HG03045 (cell line): ENCODE measurements around the gene C9orf43.
"Not testable (repeated sequence)": the region's sequence is repeated elsewhere in the genome, so short reads cannot be mapped to it uniquely, and the experiment has no call there.

Experiments used
- ATAC-seq: cut with Tn5 transposase; IDR thresholded peaks from one replicate; pipeline ENCODE4 v1.9.1; 2021; ENCODE audit warnings: mild to moderate bottlenecking, moderate library complexity; ENCODE audit not compliant: unreplicated experiment

Gene C9orf43

DNA sequence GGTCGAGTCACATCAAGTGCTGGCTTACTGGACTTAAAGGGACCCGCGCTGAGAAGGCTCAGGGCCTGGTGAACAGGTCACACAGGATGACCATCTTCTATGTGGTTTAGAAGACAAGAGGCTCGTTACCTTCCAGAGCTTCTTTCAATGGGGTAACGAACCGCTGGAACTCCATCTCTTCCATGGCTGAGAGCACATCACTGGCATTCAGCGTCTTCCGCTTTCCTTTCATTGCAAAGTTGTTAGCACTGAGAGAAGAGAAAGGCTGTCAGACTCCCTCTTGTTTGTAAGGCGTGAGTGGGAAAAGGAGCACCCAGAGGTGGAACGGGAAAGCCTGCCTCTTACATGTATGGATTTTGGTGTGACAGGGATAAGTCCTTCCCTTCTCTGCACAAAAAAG is 1.1 kb upstream of the C9orf43 start:
- no peak for ATAC-seq

DNA sequence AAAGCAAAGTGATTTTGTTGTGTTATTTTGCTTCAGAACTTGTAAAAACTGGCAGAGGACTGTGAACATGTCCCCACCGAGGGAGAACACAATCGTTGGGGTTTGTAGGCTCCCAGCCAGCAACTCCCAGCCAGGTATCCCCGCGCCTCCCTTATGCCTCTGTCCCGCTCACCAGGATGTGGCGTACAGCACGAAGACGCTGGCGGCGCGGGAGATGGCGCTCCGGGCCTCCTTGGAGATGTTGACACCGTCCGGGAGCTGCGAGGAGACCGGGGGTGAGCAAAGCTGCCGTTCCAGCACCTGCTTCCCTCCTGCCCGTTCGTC is 702 bp upstream of the C9orf43 start:
- peak; percentile 4 for ATAC-seq

DNA sequence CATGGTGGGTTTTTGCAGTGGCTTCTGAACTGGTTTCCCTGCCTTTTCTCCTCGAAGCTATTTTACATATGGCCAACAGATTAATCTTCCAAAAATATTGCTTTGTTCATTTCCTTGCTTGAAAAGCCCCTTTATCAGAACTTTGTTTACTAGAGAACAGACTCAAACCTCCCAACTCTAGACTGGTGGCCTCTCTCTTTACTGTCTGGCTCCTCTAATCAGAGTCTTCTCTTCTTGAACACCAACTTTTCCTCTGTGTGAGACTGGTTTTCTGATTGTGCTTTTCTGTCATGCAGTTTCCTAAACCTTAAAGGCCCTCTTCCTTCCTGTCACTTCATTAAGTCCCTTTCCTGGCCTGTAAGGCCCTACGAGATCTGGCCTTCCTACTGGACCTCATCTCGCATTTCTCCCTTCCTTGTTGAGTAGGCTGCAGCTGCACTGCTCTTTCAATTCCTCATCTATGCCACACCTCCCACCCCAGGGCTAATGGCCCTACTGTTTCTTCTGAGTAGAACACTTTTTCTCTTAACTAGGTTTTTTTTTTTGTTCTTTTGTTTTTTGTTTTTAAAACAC is 5.7 kb downstream of the C9orf43 start:
- peak; percentile 91 for ATAC-seq

DNA sequence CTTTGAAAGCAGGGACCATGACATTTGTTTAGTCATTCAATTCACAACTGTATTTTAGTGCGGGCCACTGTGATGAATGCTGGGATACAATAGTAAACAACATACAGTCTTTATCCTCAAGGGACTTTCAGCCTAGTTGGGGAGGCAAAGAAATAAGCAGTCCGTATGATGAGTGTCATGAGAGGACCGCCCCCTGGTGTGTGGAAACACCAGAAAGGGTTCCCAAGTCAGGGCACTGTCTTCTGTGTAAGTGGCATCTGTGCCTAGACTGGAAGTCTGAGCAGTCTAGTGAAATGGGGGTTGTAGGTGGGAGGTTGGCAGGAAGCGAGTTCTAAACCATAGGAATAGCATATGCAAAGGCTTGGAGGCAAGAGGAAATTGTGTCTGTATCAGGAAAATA is 6.8 kb downstream of the C9orf43 start:
- ATAC-seq, result no peak

DNA sequence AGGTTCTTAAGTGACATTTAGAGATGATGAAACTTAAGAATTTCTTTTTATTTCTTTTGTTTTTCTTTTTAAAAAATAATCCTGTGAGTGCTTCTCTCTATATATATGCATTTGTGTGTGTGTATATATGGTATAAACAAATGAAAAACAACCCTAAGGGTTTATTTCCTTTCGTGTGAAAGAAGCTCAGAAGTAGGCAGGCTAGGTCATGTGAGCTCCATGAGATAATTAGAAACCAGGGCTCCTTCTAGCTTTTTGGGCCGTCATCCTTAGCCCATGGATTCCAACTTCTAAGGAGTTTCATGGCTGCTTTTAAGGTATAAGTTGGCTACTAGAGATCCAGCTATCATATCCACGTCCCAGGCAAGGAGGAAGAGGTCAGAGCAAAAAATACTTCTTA is 11.2 kb downstream of the C9orf43 start:
- no peak for ATAC-seq

DNA sequence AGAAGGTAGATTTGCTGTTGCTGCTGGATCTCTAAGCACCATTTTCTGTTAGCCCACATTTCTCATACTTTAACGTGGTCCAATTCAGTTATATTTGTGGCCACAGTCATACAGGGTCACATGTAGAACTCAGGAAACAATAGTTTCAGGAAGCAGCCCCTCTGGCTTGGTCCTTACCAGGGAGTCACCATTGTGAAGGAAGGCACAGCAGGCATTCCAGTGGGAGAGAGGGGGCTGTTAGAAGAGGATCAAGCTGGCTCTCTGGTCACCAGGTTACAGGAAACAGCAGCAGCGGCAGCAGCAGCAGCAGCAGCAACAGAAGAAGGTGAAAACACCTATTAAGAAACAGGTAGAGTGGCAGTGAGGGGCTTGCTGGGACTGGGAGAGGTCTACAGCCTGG is 14.5 kb downstream of the C9orf43 start:
- ATAC-seq, result no peak

DNA sequence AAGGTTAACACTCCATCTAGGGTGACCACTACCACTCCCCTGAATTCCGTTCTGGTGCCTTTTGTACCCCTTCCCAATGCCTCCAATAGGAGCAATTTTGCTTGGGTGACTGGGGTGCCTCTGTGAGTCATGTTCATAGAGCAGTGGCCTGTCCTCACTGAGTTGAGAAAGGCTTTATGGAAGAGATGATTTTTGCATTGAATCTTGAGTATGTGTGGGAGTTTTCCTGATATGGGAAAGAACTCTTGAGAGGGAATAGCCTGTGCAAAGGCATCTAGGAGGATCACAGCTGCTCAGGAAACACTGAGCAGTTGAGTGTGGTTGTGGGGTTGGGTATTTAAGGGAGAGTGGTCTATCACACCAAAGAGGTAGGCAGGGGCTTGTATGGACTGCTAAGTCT is 16.2 kb downstream of the C9orf43 start:
- ATAC-seq, result no peak

DNA sequence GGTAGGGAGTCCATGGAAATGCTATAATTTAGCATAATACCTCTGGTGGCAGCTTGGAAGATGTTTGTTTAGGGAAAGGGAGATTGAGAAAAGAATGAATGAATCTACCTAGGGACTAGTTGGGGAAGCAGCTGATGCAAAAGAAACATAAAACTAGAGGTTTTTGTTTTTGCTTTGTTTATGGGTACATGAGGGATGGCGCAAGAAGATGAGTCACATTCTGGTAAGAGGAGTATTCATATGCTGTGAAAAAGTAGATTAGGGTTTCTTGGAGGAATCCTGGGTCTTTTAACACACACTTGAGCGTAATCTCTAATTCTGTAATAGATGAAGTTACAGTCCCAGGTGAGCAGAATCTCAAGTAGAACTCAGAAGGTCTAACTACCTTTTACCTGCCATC is 17.1 kb downstream of the C9orf43 start:
- no peak for ATAC-seq

DNA sequence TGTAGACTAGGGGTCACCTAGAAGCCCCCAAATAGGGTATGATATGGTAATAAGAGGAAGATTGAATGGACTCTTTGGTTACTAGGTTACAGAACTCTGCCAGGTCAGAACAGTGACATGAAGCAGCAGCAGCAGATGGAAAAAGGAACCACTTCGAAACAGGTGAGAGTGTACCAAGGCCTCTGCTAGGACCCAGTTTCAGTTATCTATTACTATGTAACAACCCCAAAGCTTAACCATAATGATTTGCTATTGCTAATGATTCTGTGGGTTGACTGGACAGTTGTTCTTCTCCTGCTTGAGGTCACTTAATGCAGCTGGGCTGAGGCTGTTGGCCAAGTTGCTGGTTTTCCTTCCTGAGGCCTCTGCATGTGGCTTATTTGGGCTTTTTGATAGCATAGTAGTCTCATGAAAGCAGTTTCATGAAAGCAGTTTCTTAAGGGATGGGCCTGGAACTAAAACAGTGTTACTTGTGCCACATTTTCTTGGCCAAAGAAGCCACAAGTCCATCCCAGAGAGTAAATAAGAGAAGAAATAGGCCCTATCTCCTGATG is 17.6 kb downstream of the C9orf43 start:
- no peak for ATAC-seq

DNA sequence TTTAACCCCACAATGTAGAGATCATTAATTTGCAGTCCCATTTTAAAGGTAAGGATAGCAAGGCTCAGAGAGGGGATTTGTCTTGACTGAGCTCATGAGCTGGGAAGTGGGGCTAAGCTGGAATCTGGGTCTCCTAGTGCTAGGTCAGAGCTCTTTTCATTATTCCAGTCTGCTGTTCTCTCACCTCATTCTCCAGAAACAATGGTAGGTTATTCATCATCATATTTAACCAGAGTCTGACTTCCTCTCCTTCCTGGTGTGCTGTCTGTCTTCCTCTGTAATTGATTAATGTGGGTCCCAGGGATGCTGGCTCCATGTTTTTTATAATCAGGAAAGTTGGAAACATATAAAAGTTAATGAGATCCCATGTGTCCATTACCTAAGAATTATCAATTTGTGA is 20.6 kb downstream of the C9orf43 start:
- ATAC-seq, result no peak

DNA sequence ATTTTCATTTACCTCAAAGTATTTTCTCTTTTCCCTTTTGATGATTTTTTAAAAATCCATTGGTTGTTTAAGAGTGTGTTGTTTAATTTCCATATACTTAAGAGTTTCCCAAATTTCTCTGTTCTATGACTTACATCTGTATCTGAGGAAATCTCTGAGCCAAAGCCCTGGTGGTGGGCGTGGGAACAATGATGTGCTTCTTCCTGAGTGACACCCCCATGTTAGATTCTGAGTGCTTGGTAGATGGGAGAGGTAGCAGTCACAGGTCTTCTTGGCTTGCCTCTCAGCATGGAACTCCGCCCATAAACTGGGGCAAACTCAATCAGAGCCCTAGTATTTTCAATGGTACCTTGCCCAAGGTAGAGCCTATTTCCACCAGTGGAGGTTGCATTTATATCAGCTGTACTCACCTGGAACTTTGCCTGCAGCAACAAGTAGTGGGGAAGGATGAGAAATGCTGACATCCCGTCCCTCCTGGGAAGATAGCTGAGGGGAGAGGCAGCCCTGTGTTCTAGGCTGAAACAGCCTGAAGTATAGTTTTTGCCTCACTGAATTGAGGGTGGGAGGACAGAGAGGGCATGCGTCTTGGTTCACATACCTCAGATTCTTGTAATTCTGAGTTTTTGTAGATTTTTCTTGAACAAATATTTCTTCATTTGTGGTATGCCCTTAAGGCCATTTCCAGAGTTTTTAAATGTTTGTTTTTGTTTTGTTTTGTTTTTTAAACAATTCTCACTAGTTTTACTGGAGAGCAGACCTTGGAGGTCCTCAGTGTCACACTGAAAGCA is 26.4 kb downstream of the C9orf43 start:
- ATAC-seq, result no peak

DNA sequence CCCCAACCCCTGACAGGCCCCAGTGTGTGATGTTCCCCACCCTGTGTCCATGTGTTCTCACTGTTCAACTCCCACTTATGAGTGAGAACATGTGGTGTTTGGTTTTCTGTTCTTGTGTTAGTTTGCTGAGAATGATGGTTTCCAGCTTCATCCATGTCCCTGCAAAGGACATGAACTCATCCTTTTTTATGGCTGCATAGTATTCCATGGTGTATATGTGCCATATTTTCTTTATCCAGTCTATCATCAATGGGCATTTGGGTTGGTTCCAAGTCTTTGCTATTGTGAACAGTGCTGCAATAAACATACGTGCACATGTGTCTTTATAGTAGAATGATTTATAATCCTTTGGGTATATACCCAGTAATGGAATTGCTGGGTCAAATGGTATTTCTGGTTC is 27.2 kb downstream of the C9orf43 start:
- ATAC-seq, result not testable (repeated sequence)

DNA sequence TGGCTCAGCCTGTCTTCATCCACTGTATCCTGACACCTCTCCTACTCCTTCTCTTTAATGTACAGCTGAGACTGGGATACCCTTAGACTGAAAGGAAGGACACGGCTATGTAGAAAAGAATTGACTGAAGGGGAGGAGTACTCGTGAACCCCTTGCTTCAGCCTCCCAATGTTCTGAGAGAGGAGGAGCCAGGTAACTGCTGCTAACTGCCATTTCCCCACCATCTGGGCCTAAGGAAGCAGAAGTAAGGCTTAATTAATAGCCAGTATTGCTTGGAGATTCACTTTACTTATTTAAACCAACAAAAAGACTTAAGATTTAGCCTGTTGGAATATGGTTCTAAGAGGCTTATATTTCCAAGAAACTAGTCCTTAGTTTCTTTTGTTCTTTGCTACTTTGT is 34.2 kb downstream of the C9orf43 start:
- no peak for ATAC-seq

DNA sequence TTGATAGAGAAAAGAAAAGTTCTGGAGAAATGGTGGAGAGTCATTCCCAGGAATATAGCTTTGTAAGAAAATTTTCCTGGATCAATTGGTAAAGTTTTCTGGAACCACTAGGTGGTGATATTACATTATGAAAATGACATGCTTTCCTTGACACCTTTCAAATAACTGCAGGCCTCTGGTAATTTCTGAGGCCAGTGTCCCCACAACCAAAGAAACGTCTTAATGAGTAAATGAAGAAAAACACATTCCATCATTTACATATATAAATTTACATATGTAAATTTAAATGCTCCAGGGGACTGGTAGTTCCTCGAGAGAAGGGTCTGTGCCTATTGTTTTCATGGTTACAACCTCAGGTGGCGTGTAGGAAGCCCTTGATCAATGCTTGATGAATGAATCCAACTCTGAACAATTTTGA is 35.8 kb downstream of the C9orf43 start:
- no peak for ATAC-seq

DNA sequence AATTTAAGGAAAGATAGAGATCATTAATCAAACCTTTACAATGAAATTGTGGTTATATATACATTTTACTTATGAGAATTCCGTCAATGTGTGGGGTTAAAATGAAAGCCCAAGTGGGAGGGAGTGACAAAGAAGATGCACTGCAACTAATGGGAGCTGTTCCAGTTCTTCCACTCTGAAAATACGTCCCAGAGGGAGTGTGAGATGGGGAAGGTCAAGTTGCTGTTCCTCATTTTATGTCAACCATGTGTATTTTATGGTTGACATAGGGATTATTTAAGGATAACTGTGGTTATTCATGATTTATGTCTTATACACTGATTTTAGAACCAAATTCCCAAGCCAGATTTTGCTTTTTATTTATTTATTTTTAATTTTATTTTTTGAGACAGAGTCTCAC is 38.8 kb downstream of the C9orf43 start:
- ATAC-seq, result no peak

DNA sequence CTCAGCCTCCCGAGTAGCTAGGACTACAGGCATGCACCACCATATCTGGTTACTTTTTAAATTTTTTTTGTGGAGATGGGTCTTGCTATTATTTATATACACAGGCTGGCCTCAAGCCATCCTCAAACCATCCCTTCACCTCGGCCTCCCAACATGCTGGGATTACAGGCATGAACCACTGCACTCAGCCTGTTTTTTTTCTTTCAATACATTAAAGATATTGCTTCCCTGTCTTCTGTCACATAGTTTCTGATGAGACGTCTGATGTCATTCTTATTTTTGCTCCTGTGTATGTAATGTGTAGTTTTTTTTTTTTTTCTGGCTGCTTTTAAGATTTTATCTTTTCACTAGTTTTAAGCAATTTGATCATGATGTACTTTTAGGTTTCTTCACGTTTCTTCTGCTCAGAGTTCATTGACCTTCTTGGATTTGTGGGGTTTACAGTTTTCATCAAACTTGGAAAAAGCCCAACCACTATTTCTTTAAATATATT is 41.6 kb downstream of the C9orf43 start:
- no peak for ATAC-seq

DNA sequence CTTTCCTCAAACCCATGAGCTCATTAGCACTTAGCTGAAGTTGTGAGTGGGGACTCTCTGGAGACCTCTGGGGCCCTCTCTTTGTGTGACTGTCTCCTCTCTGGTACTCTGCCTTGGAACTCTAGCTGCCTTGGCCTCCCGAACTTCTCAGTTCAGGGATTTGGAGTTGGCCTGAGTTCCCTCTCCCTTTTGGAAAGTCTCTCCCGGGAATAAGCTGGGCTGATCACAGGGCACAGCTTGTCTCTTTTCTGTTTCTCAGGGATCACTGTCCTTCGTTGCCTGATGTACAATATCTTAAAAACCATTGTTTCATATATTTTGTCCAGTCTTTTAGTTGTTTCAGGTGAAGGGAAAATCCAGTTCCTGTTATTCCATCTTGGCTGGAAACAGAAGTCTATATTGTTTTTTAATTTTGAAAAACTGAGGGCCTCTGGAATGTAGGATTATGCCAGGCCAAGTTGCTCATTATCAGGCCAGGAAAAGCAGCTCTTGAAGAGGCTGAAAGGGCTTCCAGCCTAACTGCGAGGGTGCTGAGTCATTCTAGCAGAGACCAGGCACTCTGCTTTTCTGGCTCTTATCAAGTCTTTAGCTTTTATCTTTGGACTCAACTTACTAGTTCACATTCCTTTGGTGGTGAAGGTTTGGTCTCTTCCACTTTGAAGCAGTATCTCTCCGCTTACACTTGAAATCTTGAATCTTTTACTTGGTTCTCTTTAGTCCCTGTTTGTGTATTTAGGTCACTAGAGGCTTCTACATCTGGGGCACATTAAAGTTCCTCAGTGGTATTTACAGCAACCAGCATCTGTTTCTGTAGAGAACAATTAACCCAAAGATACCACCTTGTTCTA is 44.6 kb downstream of the C9orf43 start:
- ATAC-seq, result no peak

DNA sequence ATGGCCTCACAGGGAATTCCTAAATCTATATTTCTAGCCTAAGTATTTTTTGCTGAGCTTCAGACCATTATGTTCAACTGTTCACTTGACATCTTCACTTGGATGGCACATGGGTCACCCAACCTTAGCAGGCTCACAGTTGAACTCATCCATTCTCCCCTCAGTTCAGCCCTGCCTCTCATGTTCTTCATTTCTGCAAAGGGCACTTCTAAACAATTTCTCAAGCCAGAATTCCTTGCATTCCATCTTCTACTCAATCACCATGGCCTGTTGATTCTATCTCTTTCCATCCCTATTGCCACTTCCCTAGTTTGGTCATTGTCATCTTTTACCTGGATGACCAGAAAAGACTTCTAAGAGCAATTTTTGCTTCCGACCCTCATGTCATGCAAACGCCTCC is 45.7 kb downstream of the C9orf43 start:
- ATAC-seq, result no peak

DNA sequence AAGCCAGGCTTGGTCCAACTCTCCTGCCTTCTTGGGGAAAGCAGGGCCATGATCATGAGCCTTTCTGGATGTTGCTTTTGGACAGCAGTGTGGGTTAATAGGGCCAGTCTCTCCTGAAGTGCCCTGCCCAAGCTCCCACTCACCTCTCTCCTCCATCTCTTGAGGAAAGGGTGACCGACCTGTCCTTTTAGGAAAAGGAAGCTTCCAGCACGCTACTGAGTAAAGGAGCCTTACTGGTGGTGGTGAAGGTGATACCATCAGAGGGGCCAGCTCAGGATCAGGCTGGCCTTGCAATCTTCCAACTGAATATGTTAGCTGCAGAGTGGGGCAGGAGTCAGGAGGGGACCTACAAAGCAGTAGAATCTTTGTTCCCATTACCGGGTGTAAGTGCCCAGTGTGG is 50.7 kb downstream of the C9orf43 start:
- ATAC-seq, result no peak

DNA sequence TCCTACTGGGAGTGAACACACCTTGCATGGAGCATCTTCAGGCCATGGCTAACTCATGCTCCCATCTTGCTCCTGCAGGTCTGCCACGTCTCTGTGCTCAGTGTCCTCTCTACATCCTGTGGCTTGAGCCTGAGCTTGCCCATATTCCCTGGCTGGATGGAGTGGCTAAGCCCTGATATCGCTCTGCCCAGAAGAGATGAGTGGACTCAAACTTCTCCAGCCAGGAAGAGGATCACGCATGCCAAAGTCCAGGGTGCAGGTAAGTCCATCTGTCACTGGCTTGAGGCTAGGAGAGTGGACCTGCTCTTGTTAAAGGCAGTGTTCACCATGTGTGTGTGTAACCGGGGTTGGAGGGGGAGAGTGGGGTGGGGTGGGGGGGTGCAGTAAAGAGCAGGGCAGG is 51.4 kb downstream of the C9orf43 start:
- no peak for ATAC-seq

DNA sequence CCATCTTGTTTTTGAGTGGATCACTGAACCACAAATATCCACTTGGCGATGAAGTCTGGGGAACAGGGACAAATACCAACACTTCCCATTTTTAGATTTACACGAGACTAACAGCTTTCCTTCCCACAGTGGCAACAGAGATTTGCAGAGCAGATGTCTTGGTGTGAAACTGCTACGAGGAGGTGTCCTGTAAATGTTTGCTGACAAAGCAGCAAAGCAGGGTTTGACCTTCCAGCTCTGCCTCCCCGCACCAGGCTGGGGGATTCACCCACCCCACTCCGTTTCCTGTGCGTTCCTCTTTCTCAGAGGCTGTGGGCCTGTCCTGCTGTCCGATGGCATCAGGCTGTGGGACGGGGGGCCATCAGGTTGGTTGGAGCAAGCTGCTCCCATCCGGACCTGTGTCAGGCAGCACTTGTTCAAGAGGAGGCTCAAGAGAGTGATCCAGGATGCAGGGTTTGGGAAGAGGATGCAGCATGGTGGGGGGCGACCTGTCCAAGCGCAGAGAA is 52.3 kb downstream of the C9orf43 start:
- no peak for ATAC-seq
